GM21825 (cell line): ENCODE measurements around the gene ALG2.

Source experiments
- ATAC-seq: cut with Tn5 transposase; IDR thresholded peaks from one replicate; pipeline ENCODE4 v1.9.1; 2021; ENCODE audit warnings: mild to moderate bottlenecking, moderate library complexity; ENCODE audit not compliant: unreplicated experiment

Gene ALG2, protein sequence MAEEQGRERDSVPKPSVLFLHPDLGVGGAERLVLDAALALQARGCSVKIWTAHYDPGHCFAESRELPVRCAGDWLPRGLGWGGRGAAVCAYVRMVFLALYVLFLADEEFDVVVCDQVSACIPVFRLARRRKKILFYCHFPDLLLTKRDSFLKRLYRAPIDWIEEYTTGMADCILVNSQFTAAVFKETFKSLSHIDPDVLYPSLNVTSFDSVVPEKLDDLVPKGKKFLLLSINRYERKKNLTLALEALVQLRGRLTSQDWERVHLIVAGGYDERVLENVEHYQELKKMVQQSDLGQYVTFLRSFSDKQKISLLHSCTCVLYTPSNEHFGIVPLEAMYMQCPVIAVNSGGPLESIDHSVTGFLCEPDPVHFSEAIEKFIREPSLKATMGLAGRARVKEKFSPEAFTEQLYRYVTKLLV

DNA sequence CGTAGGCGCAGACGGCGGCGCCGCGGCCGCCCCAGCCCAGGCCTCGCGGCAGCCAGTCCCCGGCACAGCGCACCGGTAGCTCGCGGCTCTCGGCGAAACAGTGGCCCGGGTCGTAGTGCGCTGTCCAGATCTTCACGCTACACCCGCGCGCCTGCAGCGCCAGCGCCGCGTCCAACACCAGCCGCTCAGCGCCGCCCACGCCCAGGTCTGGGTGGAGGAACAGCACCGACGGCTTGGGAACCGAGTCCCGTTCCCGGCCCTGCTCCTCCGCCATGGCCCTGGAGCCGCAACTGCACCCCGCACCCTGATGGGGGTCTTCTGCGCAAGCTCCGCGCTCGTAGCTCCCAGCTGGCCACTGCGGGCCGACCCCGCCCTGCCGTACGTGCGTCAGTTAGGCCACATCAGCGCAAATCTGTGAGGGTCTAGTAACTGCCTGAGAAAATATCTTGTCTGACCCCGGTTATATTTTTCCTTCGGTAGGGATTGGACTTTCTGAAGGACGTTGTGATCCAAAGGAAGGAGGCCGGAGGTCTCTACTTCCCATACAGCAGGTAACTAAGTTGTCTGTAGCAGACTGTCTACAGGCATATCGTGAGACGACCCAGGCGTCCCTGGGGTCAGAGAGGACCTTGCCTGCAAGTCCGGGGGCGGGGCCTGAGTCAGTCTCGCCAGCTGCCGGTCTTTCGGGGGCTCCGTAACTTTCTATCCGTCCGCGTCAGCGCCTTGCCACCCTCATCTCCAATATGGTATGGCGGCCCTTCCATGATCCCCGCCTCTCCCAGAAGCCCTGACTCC lies at the start of gene ALG2, which contains the start of gene SEC61B:
ALG2 (minus strand) TSS at position 322 of the 795 bp plus-strand sequence; CDS start at position 274, 48 bp downstream.
SEC61B (plus strand) TSS at position 662 of the 795 bp plus-strand sequence; CDS start at position 744, 82 bp downstream.
- ATAC-seq: peak; percentile 90

GRCh38 chr9:99270491-99270890 lies 48.7 kb upstream of the ALG2 start:
- no peak for ATAC-seq

DNA sequence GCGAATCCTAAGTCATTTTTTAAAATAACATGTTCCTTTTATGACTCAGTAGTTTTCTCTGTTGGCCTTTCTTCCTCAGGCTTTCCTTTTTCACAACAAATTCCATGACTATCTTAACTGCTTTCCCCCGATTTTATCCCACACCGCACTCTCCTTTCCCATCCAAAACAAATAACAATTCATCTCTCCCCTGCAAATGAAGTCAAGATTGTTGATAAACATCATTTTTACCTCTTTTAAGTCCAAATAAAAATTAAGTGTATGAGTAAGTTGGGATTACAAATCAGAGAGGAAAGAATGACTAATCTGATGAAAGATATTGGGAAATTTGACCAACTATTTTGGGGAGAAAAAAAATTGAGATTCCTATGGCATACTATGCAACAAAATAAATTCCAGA lies 47.7 kb upstream of the ALG2 start:
- no peak for ATAC-seq

DNA sequence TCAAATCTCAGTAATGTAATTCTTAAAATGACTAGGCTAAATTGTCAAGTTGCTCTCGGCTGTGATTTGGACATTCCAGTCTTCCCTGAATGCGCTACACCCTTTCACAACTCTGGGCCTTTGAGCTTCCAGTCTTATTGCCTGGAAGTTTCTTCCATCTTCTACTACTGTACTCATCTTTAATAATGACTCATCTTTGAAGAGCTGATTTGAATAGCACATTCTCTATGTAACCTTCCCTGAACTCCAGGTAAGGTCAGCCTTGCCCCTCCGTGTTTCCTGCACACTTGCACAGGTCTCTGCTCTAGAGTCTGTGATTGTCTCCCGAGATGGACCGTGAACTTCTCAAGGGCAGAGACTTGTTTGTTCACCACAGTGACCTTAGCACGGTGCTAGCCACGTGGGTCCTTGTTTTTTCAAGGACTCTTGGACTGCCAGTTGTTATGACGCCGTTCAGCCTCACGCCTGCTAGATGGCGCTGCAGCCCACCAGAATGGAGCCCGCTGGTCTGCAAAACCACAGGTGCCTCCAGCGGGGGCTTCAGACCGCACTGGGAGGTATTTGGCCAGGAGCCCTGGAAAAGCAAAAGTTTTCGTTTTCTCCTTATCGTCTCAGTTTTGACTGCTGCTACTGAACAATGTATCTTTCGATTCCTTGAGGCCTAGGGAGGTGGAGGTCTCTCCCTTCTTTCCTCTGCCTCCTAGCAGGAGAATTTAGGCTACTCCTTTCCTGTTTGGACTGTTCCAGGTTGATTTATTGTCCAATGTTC lies 44.7 kb upstream of the ALG2 start:
- ATAC-seq: no peak

DNA sequence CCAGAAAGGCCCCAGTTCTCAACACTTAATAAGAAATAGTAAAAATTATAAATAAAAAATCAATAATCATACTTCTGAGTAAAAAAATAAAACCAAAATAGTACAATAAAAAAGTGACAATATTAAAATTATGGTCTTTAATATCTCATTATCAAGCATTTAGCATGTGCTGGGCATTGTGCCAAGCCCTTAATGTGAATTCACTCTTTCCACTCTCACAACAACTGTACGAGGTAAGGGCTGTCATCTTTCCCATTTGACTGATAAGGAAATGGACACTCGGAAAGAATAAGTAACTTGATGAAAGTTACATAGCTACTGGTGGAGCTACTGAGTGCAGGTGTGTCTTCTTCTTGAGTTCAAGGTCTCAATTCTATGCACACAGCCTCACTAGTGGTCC lies 43.9 kb upstream of the ALG2 start:
- ATAC-seq: no peak

- ATAC-seq: no peak
Measured at GRCh38 chr9:99264070-99264680, 42.4 kb upstream of the ALG2 start.

DNA sequence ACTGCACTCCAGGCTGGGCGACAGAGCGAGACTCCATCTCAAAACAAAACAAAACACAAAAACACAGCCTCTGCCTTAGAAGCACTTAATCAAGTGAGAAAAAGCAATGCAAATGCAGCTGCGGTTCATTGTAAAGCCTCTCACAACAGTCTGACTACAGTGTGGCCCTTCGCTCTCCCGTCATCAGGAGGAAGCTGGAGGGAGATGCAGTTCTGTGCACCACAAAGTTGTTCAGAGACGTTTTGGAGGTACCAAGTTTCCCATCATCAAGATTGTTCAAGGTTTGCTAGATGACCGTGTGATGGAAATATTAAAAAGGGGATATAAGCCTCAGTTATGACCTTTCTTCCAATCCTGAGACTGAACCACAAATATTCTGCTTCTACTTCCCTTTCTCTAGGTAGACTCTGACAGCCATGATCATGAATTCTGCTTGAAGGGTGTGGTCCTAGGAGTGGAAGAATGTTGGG lies 41.2 kb upstream of the ALG2 start:
- peak; percentile 41 for ATAC-seq

- ATAC-seq: no peak
Measured at GRCh38 chr9:99261923-99262322, 40.2 kb upstream of the ALG2 start.

- no peak for ATAC-seq
Measured at GRCh38 chr9:99259231-99259918, 37.6 kb upstream of the ALG2 start.

DNA sequence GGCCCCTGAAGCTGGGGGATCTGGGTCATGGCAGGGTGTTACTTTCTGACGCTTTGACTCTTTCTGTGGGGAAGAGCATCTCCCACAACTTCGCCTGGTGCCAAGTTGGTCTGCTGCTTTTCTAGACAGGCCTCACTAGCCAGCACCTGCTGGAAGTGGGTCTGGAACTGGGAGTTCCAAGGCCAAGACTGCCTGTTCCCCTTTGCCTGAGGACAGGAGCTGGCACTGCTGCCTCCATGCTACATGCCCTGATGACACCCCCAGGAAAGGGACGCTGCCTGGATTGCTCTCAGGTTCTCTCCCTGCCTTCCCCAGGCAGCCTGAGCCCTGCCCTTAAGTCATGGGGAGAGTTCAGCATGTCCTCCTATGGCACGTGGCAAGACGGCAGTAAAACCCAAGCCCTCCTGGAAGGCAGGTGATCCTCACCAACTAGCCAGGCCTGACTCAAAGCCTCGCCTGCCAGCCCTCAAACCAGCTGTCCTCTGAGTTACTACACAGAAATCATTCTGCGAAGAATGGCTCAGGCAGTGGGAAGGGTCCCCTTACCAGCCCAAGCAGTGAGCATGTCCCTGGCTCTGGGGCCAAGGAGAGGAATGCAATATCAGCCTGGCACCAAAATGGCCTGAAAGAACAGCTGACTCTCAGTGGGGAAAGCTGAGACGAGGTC lies 36.1 kb upstream of the ALG2 start:
- ATAC-seq: no peak

DNA sequence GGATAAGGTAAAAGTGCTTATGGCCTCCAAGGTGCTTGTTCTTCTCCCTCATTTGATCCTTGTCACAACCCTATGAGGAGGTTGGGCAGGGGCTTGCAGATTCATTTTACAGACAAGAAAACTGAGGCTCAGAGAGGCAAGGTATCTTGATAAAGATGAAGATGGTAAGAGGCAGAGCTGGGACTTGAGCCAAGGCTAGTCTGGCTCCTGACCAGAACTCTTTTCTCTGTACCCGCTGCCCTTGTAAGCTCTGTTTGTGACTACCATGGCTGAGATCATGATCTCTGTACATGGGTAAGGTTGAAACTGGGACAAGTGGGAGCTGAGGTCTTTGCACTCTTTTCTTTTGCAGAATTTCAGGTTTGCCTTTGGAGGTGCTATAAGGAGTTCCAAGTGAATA lies 33.9 kb upstream of the ALG2 start:
- ATAC-seq: no peak

DNA sequence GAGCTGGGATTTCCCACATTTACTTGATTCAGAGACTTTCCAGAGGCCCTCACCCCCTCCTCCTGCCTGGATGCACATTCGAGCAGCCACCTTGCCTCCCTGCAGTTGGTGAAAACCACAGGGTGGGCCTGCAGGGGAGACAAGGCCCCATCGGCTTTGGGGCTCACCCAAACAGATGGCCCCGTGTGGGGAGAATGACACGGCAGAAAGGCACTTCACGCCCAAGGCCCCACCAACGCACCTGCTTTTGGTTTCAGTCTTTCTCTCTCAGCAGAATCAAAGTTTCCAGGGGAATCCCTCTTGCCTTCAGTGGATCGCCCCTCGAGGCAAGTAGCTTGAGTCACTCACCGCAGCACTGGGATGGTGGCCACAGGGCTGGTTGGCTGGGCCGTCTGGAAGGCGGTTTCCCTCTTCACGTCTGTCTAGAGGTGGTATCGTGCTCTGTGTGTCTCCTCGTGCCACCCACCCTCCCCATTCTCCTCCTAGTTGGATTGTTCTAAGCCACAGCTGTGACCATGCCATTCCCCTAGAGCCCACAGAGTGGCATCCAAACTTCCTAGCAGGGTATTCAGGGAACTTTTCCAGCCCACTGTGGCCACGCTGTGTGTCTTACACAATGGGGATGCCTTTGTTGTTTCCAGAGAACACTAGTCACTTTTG lies 32.2 kb upstream of the ALG2 start:
- ATAC-seq: peak; percentile 85

DNA sequence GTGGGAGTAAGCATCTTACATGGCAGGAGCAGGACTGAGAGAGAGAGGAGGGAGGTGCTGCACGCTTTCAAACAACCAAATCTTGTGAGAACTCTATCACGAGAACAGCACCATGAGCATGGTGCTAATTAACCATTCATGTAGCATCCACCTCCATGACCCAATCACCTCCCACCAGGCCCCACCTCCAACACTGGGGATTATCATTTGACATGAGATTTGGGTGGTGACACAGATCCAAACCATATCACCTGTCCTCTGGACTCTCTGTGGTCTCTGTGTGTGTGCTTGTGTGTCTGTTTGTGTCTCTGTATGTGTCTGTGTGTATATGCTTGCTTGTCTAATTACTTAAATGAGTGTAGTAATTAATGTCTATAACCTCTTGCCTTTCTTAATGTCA lies 31.4 kb upstream of the ALG2 start:
- ATAC-seq: peak; percentile 36

GRCh38 chr9:99251157-99251556 lies 29.4 kb upstream of the ALG2 start:
- no peak for ATAC-seq

- no peak for ATAC-seq
Measured at GRCh38 chr9:99249619-99250018, 27.9 kb upstream of the ALG2 start.

- peak; percentile 91 for ATAC-seq
Measured at GRCh38 chr9:99244344-99245260, 22.9 kb upstream of the ALG2 start.

GRCh38 chr9:99241106-99241505 lies 19.4 kb upstream of the ALG2 start:
- no peak for ATAC-seq
